Cerebellar nuclear complex (tissue), 1 donor: Measurements from ENCODE around the gene SULT1A1.
"Not testable (repeated sequence)": the region's sequence is repeated elsewhere in the genome, so short reads cannot be mapped to it uniquely, and the experiment has no call there.

Experiments
- DNase-seq, 2 experiments: peaks; one replicate each; lab custom pipeline; 2025; lab: John Stamatoyannopoulos, UW

Gene SULT1A1

GRCh38 chr16:28609631-28610594 lies at the start of gene SULT1A1:
Gene SULT1A1, minus strand, starts transcription at chr16:28610044. Its CDS starts 1,189 bp downstream, at chr16:28608855.
- DNase-seq = no peak

DNA sequence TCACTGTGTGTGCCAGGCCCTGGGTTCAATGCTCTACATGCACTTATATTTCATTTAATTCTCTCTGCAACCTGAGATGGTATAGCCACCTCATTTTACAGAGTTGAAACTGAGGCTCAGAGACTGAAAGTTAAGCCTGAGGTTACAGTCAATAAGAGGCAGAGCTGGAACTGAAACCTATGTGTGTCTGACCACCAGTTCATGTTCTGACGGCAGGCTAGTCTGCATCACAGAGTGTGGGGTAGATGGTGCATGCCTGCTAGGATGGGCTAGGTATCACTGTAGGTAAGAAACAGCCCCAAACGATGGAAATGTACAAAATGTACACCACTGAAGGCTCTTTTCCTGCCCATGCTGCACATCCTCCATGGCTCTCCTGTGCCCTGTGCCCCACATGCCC lies 30.1 kb upstream of the SULT1A1 start:
- not testable (repeated sequence) for DNase-seq

GRCh38 chr16:28638359-28638758 lies 28.5 kb upstream of the SULT1A1 start:
- not testable (repeated sequence) for DNase-seq

DNA sequence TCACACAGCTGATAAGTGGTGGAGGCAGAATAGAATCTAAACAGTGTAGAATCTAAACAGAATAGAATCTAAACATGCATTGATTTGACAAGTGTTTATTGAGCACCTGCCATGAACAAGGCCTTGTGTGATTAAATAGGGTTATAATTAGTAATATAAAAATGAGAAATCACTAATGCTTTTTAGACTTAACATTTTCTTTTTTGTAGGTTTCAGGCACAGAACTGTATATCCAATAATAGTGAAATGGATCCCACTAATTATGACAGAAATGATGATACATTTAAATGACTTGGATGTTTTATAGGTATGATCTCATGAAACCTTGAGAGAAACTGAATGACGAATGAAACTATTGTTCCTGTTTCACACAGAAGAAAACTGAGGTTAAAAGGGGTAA lies 27.9 kb upstream of the SULT1A1 start, which contains the start of gene NPIPB8:
TSS of gene NPIPB8 (plus strand) at position 301 of the 400 bp plus-strand sequence. CDS start 296 bp downstream, outside the sequence.
- not testable (repeated sequence) for DNase-seq

- not testable (repeated sequence) for DNase-seq
These were observed 26.4 kb upstream of the SULT1A1 start for GRCh38 chr16:28636093-28636823.

- DNase-seq = not testable (repeated sequence)
These were observed 21.1 kb upstream of the SULT1A1 start for GRCh38 chr16:28630905-28631304.

- DNase-seq = no peak
These were observed 13.4 kb upstream of the SULT1A1 start for GRCh38 chr16:28623172-28623711.

DNA sequence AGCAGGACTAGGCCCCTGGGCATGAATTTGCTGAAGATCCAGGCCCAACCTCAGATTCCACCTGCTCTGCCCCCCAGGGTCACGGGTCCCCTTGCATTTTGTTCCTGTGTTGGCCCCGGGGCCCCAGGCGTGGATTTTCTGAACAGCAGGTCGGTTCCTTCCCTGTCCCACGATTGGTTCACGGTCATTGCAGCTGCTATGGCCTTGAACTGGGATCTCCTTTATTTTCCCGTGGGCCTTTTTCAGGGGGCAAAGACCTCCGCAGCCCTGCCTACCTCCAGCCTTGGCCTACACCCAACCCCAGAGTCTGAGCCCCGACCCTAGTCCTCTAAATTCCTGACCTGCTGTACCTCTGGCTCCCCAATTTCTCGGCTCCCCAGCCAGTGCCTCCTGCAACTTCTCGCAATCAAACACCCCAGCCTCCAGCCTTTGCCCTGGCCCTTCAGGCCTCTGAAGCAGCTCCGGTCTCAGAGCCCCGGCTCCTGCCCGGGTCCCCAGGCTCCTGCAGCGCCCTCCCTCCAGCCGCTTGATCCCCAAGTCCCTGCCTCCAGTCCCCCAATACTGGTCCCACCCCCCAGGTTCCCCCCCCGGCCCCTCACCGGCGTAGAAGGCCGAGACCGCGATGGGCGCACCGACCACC lies 12.8 kb upstream of the SULT1A1 start:
- not testable (repeated sequence) for DNase-seq

- DNase-seq = no peak
These were observed 11.8 kb upstream of the SULT1A1 start for GRCh38 chr16:28621481-28622155.

GRCh38 chr16:28620316-28620715 lies 10.5 kb upstream of the SULT1A1 start:
- DNase-seq = not testable (repeated sequence)

DNA sequence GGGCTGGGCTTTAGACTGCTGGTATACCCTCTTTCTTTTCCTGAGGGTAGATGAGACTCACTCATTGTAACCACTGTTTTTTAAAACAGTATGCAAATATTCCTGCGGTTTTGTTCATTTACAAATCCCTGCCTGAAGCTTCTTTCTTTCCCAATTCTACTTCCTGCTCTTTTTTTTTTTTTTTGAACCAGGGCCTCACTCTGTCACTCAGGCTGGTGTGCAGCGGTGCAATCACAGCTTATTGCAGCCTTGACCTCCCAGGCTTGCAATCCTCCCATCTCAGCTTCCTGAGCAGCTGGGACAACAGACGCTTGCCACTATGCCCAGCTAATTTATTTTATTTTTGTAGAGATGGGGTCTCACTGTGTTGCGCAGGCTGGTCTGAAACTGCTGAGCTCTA lies 8.0 kb upstream of the SULT1A1 start:
- no peak for DNase-seq

GRCh38 chr16:28616636-28617035 lies 6.8 kb upstream of the SULT1A1 start:
- DNase-seq = no peak

- not testable (repeated sequence) for DNase-seq
These were observed 6.4 kb upstream of the SULT1A1 start for GRCh38 chr16:28616224-28616577.

DNA sequence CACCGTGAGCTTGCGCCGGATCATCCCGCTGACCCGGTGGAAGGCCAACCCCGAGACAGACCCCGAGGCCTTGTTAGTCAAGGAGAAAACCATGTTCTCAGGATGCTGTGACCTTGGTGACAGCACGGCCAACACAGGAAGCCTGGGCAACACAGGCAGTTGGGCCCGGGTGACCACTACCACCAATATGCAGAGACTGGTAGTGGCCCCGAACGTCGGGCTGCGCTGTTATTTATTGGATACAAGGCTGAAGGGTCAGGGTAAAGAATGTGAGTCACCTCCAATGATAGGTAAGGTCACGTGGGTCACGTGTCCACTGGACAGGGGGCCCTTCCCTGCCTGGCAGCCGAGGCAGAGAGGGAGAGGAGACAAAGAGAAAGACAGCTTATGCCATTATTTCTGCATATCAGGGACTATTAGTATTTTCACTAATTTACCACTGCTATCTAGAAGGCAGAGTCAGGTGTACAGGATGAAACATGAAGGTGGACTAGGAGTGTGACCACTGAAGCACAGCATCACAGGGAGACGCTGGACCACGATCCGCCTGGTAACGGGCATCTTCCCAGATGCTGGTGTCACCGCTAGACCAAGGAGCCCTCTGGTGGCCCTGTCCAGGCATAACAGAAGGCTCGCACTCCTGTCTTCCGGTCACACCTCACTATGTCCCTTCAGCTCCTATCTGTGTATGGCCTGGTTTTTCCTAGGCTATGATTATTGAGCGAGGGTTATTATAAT lies 5.8 kb upstream of the SULT1A1 start:
- DNase-seq = peak in 1 of 2 experiments; percentile 6

DNA sequence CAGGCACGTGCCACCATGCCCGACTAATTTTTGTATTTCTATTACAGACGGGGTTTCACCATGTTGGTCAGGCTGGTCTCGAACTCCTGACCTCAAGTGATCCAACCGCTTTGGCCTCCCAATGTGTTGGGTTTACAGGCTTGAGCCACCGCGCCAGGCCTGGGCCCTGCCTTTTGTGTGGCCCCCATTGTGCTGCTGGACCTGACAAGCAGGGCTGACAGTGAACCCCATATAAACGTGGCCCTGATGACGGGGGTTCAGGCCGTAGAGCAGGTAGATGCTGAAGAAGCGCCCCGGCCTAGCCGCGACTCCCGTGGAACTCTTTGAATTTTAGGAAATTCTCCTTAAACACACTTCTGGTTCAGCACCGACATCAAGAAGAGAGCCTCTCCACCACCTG lies 4.7 kb upstream of the SULT1A1 start:
- not testable (repeated sequence) for DNase-seq

GRCh38 chr16:28613912-28614311 lies 4.1 kb upstream of the SULT1A1 start:
- DNase-seq = not testable (repeated sequence)

DNA sequence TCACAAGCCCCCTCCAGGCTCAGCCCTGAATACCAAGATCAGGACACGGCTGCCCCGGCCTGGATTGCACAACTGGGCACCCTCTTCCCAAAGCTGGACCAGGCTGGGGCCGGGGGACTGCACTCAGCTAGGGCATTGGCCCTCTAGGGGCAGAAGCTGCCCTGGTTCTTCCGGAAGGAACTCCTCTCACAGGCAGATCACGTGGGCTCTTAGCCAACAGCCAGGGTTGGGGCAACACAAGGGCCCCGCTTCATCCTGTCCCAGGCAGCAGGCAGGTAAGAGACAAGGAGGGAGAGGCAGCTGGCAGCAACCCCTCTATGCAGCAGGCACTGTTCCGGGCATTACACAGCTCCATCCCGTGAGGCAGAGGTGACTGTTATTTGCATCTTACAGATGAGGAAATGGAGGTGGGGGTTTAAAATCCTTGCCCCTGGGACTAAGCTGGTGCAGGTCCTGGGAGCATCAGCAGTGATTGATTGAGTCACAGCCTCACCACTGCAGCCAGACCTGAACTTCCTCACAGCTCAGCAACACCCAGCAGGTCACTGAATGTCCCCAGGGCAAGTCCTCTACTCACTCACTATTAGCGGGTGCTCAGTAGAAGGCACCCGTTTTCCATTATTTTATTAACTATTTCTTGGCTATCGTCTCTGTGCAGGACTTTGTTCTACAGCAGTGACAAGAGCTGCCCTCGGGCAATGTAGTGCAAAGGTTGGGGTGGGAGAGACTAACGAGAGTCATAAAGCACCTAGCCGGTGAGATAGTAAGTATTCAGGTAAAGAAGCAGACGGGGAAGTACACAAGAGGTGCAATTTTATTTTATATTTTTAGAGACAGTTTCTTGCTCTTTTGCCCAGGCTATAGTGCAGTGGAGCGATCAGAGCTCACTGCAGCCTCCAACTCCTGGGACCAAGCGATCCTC lies 2.8 kb upstream of the SULT1A1 start:
- not testable (repeated sequence) for DNase-seq

DNA sequence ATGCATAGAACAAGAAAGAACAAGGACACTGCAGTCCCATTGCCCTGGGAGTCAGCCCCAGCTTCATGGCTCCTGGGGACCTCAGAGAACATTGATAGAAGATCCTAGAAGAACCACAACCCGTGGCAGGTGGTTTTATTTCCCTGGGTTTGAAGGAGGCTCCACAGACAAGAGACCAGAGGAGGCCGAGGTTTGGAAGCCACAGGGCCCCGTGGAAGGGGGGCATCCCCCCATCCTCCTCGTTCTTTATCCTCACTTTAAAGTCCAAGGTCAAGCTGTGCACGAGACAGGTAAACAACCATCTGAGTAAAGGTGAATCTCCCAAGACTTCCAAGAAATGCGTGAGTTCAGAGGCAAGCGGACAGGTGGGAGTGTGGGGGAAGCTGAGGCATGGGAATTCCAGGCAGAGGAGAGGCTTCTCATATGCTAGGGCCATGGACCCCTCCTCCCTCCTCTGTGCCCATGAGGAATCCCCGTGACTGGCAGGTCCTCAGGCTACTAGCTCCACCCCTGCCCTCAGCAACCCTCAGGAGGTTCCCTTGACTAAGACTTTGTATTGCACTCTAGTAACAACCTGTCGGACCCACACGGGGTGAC lies 849 bp upstream of the SULT1A1 start:
- DNase-seq = no peak
